NCI-H69 (cell line): ENCODE results near the gene OTUD1.

Experiments used
- DNase-seq: peaks from one replicate; lab custom pipeline; 2025; lab: John Stamatoyannopoulos, UW

OTUD1 gene

DNA sequence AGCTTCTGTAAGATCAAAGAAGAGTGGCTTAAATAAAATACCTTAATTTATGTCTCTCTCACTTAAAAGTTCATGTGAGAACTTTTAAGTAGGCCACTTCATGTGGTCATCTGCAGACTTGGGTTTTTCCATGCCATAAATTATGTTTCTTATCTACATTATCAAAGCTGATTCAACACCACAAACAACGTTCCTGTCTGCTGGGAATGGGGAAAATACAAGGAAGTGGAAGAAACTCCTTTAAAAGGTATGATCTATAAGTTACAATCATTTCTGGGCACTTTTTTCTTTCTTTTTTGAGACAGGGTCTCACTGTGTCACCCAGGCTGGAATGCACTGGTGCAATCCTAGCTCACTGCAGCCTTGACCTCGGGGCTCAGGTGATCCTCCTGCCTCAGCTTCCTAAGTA lies 16.9 kb upstream of the OTUD1 start:
- DNase-seq: no peak

DNA sequence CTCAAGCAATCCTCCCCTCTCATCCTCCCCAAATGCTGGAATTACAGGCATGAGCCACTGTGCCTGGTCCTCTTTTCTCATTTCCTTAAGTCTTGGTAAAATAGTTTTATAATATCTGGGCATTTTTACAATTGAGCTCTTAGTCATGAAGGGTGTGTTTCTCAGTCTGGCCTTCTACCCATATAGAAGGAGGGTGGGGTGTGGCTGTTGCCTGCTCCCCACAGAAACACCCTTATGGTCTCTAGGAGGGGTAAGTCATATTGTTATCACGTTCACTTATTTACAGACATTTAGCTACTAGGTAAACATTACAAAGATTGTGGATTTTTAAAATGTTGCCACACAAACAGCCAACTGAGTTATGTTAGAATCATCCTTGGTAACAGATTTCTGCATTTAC lies 6.7 kb upstream of the OTUD1 start:
- DNase-seq: no peak

DNA sequence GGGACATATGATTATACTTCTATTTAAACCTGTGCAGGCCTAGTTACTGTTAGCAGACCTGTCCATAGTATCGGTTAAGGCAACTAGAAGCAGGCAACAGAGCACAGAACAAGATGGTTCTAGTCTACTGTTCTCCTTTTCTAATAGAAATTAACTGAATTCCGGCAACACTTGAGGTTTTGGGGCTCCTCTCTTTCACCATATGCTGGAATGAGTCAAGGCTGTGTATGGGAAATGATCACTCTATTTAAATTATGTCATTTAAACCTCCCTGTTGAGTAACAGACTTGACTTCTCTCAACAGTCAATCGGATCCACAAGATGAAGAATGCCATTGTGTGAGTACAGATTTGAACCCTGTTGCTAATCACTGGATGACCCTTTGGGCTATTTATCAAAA lies 6.2 kb upstream of the OTUD1 start:
- DNase-seq: no peak

DNA sequence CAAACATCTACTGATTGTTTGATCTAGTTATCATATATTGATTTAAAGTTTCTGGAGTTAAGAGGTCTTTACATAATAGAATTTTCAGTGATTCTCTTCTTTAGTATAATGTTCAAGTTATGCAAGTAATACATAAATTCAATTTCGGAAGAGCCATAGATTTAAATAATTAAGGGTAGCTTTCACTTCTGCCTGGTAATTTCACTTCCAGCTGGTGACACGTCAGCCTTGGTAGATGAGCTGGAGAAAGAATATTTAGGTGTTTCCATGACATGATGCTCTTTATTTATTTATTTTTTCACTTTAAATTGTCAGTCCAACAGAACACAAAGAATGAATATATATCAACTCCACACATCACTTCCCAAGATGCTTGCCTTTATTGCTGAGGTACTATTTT lies 5.2 kb upstream of the OTUD1 start:
- DNase-seq: no peak

DNA sequence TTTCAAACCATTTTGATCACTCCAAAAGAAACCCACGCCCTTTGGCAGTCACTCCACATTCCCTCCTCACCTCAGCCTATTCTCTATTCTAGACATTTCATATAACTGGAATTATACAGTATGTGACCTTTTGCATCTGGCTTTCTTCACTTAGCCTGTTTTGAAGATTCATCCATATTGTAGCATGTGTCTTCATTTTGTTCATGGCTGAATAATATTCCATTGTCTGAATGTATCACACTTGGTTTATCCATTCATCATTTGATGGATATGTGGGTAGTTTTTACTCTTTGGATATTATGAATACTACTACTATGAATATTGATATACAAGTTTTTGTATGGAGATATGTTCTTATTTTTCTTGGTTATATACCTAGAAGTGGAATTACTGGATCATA lies 3.5 kb upstream of the OTUD1 start:
- DNase-seq: no peak

DNA sequence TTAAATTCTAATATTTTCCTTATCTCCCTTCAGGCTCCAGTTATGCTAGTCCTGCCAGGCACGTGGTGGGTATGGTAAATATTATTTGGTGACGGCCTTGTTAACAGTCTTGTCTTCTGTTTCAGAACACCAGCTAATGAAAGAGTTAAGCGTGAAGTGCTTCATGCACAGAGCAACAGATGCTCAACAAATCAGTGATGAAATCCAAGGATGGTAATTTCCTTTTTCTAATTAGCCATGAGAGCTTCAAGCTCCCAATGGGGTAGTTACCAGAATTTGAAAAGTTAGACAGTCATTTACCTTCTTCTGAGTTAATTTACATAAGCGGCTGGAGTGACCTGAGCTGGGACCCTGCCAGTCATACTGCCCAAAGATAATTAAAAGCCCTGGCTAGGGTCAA lies 1.9 kb upstream of the OTUD1 start:
- DNase-seq: no peak

DNA sequence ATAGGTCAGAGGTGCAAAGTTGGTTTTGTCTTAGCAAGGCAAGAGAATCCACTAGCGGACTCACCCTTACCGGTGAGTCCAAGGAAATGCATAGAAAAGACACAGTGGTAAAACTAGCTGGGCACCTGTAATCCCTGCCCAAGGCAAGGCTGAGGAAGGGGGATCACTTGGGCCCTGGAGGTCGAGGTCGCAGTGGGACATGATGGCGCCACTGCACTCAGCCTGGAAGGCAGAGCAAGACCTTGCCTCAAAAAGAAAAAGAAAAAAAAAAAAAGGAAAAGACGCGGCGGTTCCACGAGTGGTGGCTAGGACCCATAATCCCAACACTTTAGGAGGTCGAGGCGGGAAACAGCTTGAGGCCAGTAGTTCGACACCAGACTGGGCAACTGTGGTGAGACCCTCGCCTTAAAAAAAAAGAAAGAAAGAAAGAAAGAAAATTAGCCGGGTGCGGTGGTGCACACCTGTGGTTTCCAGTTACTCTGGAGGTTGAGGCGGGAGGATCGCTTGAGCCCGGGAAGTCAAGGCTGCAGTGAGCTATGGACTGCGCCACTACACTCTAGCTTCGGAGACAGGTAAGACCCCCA lies 820 bp upstream of the OTUD1 start:
- no peak for DNase-seq

DNA sequence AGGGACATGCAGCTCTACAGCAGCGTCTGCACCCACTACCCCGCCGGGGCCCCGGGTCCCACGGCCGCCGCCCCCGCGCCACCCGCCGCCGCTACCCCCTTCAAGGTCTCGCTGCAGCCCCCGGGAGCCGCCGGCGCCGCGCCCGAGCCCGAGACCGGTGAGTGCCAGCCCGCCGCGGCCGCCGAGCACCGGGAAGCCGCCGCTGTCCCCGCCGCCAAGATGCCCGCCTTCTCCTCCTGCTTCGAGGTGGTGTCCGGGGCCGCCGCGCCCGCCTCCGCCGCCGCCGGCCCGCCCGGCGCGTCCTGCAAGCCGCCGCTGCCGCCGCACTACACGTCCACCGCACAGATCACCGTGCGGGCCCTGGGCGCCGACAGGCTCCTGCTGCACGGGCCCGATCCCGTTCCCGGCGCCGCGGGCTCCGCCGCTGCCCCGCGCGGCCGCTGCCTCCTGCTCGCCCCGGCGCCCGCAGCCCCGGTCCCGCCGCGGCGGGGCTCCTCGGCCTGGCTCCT lies 631 bp downstream of the OTUD1 start:
- peak; percentile 5 for DNase-seq

DNA sequence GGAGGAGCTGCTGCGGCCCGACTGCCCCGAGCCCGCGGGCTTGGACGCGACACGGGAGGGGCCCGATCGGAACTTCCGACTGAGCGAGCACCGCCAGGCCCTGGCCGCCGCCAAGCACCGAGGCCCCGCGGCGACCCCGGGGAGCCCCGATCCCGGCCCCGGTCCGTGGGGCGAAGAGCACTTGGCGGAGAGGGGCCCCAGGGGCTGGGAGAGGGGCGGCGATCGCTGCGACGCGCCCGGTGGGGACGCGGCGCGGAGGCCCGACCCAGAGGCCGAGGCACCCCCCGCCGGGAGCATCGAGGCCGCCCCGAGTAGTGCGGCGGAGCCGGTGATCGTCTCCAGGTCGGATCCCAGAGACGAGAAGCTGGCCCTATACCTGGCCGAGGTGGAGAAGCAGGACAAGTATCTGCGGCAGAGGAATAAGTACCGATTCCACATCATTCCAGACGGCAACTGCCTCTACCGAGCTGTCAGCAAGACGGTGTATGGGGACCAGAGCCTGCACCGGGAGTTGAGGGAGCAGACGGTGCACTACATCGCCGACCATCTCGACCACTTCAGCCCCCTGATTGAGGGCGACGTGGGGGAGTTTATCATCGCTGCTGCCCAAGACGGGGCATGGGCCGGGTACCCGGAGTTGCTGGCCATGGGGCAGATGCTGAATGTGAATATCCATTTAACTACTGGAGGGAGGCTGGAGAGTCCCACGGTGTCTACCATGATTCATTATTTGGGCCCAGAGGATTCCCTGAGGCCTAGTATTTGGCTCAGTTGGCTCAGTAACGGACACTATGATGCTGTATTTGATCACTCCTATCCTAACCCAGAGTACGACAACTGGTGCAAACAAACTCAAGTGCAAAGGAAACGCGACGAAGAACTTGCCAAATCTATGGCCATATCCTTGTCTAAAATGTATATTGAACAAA lies 1.4 kb downstream of the OTUD1 start:
- DNase-seq: no peak

DNA sequence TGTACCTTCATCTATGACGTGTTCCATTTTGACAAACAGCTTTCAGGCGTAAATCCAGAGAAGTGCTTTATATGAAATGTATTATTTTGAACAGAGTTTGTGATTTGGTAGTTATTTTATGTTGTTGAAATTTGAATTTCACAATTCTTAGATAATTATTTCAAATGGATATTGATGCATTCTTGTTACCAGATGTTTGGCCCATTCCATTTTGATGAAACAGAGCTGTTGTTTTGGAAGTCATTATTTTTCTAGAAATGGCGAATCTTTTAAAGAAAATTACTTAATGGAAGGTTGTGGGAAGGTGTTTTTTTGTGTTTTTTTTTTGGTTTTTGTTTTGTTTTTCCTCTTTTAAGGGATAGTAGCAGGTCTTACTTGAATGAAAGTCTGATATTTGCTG lies 2.4 kb downstream of the OTUD1 start:
- no peak for DNase-seq

DNA sequence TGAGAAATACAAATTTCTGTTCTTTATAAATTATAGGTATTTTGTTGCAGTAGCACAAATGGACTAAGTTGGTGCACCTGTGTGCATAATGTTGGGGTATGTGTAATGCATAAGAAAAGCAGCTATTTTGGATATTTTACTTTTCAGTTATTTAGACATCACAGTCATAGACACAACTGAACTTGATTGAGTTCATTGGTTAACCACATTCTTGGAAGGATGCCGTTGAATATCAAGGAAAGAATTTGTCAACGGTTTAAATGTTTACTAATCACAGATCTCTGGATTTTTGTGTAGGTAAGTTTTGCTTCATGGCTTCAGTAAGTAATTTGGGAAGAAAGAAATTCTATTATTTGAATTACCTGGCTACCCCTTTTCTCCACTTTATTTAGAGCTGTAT lies 4.1 kb downstream of the OTUD1 start:
- no peak for DNase-seq

DNA sequence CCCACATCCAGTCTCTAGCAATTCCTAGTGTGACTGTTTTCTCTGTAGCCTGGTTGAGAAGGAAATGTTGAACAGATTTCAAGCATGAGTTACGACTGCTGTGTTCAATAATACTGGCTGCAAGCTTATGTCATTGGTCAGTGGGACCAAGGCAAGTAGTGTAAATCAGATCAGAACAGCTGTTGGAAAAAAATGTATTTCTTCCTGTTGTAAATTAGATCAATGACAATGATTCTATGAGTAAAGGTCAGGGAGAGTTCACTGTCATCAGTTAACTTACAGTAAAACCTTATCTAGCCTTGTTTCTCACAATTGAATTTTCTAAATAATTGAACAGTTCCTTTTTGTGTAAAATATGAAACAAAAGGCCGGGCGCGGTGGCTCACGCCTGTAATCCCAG lies 6.7 kb downstream of the OTUD1 start:
- no peak for DNase-seq

DNA sequence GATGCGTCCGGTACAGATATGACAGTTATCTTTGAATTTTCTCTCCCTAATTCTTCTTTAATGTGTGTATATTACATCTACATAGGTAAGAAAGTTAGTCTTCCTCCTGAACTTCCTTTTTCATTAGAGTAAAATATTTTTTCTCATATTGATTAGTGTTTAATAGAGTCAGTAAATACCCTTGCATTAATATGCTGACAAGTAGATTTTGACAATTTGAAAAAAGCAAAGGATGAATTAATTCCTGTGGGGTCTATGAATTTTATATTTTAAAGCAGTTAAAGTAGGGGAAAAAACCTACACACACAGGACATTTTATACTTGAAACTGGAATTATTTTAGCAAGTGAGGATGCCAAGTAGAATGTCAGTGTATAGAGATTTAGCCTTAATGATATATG lies 9.4 kb downstream of the OTUD1 start:
- no peak for DNase-seq

DNA sequence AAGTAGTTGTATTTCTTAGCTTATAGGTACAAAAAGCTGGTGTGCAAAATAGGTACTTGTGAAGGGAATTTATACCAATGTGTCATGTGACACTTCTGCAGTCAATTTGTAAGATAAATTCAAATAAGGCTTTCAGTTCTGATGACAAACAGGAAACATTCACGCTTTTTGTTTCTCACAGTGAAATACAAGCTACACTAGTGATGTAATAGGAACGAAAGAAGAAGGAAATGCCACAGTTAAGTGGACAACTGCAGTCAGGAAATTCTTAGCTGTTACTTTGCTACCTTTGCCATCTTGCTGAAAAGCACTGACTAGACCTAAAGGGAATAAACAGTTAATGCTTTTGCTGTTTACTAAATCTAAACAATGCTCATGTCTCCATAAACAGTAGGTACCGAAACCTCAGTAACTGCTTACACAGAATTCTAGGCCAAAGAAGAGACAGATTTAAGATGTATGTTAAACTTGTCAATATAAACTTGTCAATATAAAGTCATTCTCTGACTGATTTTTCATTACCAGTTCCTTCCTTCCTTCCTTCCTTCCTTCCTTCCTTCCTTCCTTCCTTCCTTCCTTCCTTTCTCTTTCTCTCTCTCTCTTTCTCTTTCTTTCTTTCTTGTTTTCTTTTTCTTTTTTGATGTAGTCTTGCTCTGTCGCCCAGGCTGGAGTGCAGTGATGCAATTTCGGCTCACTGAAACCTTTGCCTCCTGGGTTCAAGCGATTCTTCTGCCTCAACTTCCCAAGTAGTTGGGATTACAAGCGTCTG lies 10.1 kb downstream of the OTUD1 start:
- no peak for DNase-seq

DNA sequence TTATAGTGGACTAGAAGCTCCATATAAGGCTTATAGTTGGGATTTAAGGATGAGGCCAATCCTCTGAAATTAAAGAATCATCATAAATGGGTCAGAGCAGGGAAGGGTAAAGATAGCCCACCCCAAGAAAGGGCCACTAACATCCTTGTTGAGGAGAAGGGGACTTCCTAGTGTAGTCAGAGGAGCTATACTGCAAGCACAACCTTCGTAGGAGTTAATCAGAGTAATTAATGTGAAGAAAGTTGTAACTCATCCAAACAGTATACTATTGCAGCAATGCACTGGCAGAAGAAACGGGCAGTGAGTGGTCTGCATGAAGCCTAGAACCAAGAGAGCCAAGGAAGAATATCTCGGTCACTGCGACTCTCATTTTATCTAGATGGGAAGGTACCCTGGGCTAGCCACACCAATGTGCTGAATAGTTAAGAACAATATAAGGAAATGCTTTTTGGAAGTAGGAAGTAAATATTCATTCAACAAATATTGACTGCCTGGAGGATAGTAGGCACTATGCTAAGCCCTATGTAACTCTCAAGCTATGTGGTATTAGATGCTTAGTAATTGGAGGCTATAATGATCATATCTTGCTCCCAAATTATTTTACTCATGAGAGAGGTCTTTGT lies 13.3 kb downstream of the OTUD1 start:
- DNase-seq: no peak

DNA sequence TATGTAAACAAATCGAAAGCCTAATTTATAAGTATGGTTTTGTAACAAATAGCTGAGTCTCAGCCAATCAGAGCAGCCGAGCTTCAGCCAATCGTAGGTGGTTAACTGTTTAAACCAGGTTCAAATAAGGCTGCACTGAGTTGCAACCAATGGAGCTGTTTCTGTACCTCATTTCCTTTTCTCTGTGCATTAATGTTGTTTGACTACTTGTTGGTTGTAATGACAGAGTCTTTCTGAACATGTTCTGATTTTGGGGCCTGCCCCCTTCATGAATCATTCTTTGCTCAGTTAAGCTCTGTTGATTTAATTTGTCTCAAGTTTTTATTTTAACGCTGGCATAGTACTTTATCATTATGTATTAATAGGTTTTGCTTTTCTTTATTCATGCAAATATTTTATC lies 14.6 kb downstream of the OTUD1 start:
- no peak for DNase-seq

DNA sequence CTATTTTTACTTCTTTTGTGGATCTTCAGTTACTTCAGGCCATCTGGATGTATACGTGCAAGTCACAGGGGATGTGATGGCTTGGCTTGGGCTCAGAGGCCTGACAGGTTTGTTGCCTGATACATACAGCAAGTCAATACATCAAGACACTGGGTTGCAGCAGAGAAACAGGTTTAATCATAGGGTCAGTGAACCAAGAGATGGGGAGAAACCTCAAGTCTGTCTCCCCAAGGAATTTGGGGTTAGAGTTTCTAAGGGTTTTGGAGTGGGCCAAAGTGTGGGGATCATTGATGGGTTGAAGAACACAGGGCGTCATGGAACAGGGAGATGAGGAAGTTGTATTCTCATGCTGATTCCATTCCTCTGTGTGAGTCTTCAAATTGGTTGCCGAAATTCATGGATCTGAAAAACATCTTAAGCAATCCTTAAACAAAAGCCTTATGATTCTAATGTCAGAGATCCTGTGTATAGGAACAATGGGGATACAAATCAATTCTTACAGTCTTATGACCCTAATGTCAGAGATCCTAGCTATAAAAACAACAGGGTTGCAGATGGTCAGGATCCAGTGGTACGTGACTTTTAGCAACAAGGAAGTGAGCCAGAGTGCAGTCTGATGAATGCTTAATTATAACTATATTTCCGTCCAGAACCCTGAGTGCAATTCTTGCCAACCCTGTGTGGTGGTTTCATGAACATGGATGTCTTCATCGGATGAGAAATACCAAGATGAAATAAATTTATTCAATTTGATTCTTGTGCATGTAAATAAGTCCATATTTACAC lies 18.9 kb downstream of the OTUD1 start:
- no peak for DNase-seq

DNA sequence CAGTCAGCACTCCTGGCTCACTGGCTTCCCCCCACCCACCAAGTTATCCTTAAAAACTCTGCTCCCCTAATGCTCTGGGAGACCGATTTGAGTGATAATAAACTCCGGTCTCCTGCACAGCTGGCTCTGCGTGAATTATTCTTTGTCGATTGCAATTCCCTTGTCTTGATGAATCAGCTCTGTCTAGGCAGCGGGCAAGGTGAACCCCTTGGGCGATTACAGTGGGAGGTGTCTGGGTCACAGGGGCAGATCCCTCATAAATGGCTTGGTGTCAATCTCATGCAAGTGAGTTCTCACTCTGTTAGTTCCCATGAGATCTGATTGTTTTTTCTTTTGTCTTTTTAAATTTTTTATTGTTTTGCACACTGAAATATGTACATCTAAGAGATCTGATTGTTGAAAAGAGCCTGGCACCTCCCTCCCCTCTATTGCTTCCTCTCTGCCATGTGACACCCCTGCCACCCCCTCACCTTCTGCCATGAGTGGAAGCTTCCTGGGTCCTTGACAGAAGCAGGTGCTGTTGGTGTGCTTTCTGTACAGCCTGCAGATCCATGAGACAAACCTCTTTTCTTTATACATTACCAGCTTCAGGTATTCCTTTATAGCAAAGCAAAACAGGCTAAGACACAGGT lies 20.5 kb downstream of the OTUD1 start:
- DNase-seq: no peak

DNA sequence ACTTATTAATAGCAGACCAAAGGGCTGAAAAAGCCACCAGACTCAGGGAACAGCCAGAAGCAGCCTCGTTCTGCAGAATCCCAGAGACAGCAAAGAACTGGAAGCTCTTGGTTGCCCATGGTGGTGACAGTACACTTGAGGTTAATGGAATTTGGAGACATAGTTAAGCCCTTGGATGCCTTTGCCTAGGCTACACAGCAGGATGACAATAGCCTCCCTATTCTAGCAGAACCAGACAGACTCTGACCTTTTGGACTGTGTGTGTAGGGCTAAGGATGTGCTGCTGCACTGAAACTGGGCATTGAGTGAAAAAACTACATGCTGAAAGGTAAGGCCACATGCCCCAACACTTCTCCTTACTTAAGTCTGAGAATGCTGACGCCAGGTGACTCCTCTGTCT lies 22.7 kb downstream of the OTUD1 start:
- no peak for DNase-seq

DNA sequence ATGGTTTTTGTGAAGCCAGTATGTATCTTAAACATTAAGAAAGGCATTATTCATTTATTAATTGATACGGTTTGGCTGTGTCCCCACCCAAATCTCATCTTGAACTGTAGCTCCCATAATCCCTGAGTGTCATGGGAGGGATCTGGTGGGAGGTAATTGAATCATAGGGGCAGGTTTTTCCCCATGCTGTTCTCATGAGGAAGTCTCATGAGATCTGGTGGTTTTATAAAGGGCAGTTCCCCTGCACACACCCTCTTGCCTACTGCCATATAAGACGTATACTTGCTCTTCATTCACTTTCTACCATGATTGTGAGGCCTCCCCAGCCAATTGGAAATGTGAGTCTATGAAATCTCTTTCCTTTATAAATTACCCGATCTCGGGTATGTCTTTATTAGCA lies 28.1 kb downstream of the OTUD1 start:
- no peak for DNase-seq

DNA sequence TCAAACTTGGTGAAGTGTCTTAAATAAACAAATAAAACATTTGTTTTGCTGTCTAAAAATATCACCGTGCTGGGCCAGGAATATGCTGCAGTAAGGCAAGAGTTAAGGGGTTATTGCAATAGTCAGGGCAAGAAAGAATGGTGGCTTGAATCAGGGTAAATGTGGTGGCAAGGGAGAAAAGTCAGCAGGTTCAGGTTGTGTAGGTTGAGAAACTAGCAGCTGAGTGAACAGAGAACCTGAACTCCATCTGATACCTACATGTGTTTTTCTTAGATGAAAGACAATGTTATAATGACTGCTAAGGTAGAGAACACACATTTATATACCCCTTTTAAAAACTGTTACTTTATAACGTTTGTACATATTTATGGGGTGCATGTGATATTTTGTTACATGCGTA lies 28.7 kb downstream of the OTUD1 start:
- no peak for DNase-seq
